ENCODE data around the gene SEC23A.

The SEC23A gene

DNA sequence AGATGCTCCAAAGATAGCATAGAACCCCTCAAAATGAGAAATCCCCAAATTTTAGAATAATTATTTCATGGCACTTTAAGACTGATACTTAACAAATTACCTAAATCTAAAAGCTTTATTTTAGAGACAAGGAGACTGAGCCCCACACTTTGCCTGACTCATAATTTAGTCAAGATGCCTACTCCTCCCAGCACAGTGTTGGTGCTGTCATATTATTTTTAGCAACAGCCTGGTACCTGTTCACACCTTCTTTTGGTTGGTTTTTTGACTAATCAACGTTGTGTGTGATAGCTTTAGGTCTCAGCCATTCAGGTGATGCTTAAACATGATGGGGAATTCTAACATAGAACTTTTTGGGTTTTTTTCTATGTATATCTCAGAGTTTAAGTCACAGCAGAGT, 120.2 kb downstream of the SEC23A start:
- no peak for DNase-seq

DNA sequence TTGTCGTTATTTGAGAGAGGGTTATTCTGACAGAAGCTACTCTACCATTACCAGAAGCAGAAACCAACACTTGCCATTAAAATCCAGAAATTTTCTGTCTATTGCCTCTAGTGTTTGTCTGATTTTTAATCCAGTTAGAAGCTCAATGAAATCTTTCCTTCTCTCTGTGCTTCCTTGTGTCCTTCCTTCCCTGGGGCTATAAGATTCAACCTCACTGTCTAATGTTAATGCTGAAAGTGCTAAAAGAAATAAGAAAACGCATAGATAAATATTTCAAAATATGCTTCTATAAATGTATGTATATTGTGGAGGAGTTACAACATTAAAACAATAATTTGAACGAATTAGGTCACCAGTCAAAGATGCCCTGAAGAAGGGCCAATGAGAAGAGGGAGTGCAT, 120.8 kb downstream of the SEC23A start:
- no peak for DNase-seq
